K562 (cell line): ENCODE results near the gene S100A6. TPM values are rescaled to one million over a fixed set of nuclear protein-coding genes. Genes with fewer than 3 reads are reported as not detected.

Experiments used
- ATAC-seq: fragments of 200-7000 bp; cut with Tn5 transposase; 3 replicates; pipeline ENCODE4 v1.9.1; 2020; ENCODE audit warnings: moderate library complexity
- BruUV-seq: library from RNA; stranded (reverse); fragments of 400-500 nt; replicated peaks from 2 replicates; lab custom pipeline; 2021; lab: Mats Ljungman, UMichigan
- CTCF ChIA-PET: fragments of 300-600 bp; formaldehyde crosslinking; extraction: SDS; loops from one replicate; lab custom pipeline; 2021; ENCODE audit warnings: low intra/inter-chr PET ratio; lab: Yijun Ruan, JAX
- POLR2A ChIA-PET: fragments of 300-600, 350-650 bp; sonication (Branson Sonifier 250); formaldehyde crosslinking; extraction: SDS; loops from one replicate; lab custom pipeline; 2021; ENCODE audit warnings: antibody characterized with exemption, inconsistent platforms; lab: Yijun Ruan, JAX
- DNase-seq, 4 experiments: peaks; one replicate each; pipeline versions ENCODE4 v3.0.0 to v3.0.0-alpha.2; 2011 to 2018; ENCODE audit warnings: low spot score in 3 of 4, mixed read lengths in 3 of 4; ENCODE audit errors: extremely low read depth in 1 of 4
- FAIRE-seq: peaks from 2 replicates; lab custom pipeline; 2011; peaks lifted over from hg19 to GRCh38; lab: Jason Lieb, UNC
- H2AFZ ChIP-seq: 2 replicates; pipeline ENCODE4 v1.6.0; 2011; ENCODE audit warnings: low read depth, low read length, control low read depth, inconsistent platforms
- H3K27ac ChIP-seq: fragments of 200-600 bp; 3 replicates; pipeline ENCODE4 v1.8.0; 2011; ENCODE audit warnings: low read depth, mild to moderate bottlenecking, control low read depth, inconsistent platforms, low read length, moderate library complexity, mixed read lengths; ENCODE audit errors: extremely low read depth
- H3K27me3 ChIP-seq, 2 experiments: fragments of 300-600 bp in 1 of 2; 2 replicates in 1 of 2; 3 replicates in 1 of 2; pipeline versions ENCODE4 v1.6.0 to v1.8.0; 2011; ENCODE audit warnings: inconsistent platforms in 2 of 2, low read length in 2 of 2, mild to moderate bottlenecking in 1 of 2, mixed read lengths in 1 of 2, moderate library complexity in 1 of 2; ENCODE audit not compliant: control insufficient read depth in 2 of 2, insufficient read depth in 2 of 2
- H3K36me3 ChIP-seq: fragments of 300-600 bp; 3 replicates; pipeline ENCODE4 v1.8.0; 2011; ENCODE audit warnings: mild to moderate bottlenecking, low read length, inconsistent platforms; ENCODE audit not compliant: control insufficient read depth, insufficient read depth
- H3K4me1 ChIP-seq, 2 experiments: fragments of 200-600 bp in 1 of 2; replicated peaks in 1 of 2; 2 replicates in 1 of 2; 3 replicates in 1 of 2; pipeline versions ENCODE4 v1.5.1 to v1.8.0; 2011; ENCODE audit warnings: inconsistent platforms in 2 of 2, low read length in 2 of 2, mild to moderate bottlenecking in 1 of 2, mixed read lengths in 1 of 2, moderate library complexity in 1 of 2; ENCODE audit not compliant: control insufficient read depth in 2 of 2, insufficient read depth in 2 of 2
- H3K4me2 ChIP-seq: 2 replicates; pipeline ENCODE4 v1.6.1; 2011; ENCODE audit warnings: low read length, control low read depth, inconsistent platforms, mixed read lengths; ENCODE audit not compliant: insufficient read depth
- H3K4me3 ChIP-seq: fragments of 200-600 bp; sonication (generic), shearing (Covaris generic); 2 replicates; pipeline ENCODE4 v1.5.1; 2016; ENCODE audit warnings: control low read depth, inconsistent platforms
- H3K79me2 ChIP-seq: fragments of 200-600 bp; 3 replicates; pipeline ENCODE4 v1.8.0; 2011; ENCODE audit warnings: low read length, inconsistent platforms; ENCODE audit not compliant: control insufficient read depth, insufficient read depth
- H3K9ac ChIP-seq, 2 experiments: 2 replicates each; pipeline versions ENCODE4 v1.6.0 to v1.6.1; 2011; ENCODE audit warnings: low read depth in 2 of 2, low read length in 2 of 2, control low read depth in 1 of 2, inconsistent platforms in 1 of 2, mild to moderate bottlenecking in 1 of 2, mixed read lengths in 1 of 2; ENCODE audit not compliant: insufficient read depth in 1 of 2
- H3K9me1 ChIP-seq: one replicate; pipeline ENCODE4 v1.6.0; 2011; ENCODE audit warnings: inconsistent platforms, mild to moderate bottlenecking, low read length, moderate library complexity; ENCODE audit not compliant: control insufficient read depth, insufficient read depth
- H3K9me3 ChIP-seq: replicated peaks from 2 replicates; pipeline ENCODE4 v1.5.1; 2011; ENCODE audit warnings: low read depth, low read length, inconsistent platforms; ENCODE audit not compliant: control insufficient read depth, insufficient read depth
- H4K20me1 ChIP-seq: replicated peaks from 2 replicates; pipeline ENCODE4 v1.6.1; 2011; ENCODE audit warnings: low read length, inconsistent platforms, mixed read lengths; ENCODE audit not compliant: control insufficient read depth, insufficient read depth
- ARID4B ChIP-seq: sonication (generic); formaldehyde crosslinking; IDR thresholded peaks from 2 replicates; pipeline ENCODE4 v1.8.0; 2022; ENCODE audit warnings: mild to moderate bottlenecking, missing genetic modification reagents
- CEBPG ChIP-seq, 3 experiments: fragments of 200-800 bp in 1 of 3; sonication (Bioruptor generic) in 1 of 3; sonication (generic) in 1 of 3; formaldehyde crosslinking in 1 of 3; IDR thresholded peaks in 2 of 3; conservative IDR thresholded peaks in 1 of 3; 2 replicates each; pipeline versions ENCODE4 v1.6.1 to v1.8.0; 2016 to 2022; ENCODE audit warnings: missing compliant biosample characterization in 2 of 3, missing genetic modification characterization in 2 of 3, mild to moderate bottlenecking in 1 of 3, missing genetic modification reagents in 1 of 3
- EHMT2 ChIP-seq: fragments of 450-650 bp; IDR thresholded peaks from 2 replicates; pipeline ENCODE4 v1.6.1; 2018; ENCODE audit warnings: antibody characterized with exemption
- KAT8 ChIP-seq: fragments of 450-650 bp; IDR thresholded peaks from 2 replicates; pipeline ENCODE4 v1.6.1; 2016; ENCODE audit warnings: low read depth, mild to moderate bottlenecking
- KDM1A ChIP-seq, 2 experiments: fragments of 450-650 bp; IDR thresholded peaks; 2 replicates each; pipeline ENCODE4 v1.6.1; 2016; ENCODE audit warnings: mild to moderate bottlenecking in 2 of 2
- MAFF ChIP-seq: IDR thresholded peaks from 2 replicates; pipeline ENCODE4 v1.6.1; 2012; ENCODE audit warnings: low read length, improper control_type of control experiment
- WGBS: fragments of 100-300 bp; shearing (Covaris generic); methylation state at CpG from one replicate; pipeline ENCODE4 v1.1.6; 2016; ENCODE audit warnings: low coverage, mixed read lengths; ENCODE audit not compliant: insufficient coverage; ENCODE audit errors: missing lambda C conversion rate; 5-methylcytosine and 5-hydroxymethylcytosine counted together
- in situ Hi-C: fragments of 300-500 bp; cut with MboI; formaldehyde crosslinking; loops from 4 replicates; pipeline ENCODE4 v1.15.0; 2018; ENCODE audit warnings: inconsistent platforms, mixed read lengths
- intact Hi-C: fragments of 100-400 bp; cut with micrococcal nuclease; formaldehyde crosslinking; loops from 2 replicates; pipeline ENCODE4 v1.14.2; 2022
- polyA plus RNA-seq, 8 experiments: library from polyadenylated mRNA; depleted of rRNA in 4 of 8; stranded (reverse) in 5 of 8; unstranded in 3 of 8; fragments of >200 nt; fragmentation: Nextera tagmentation in 2 of 8; fragmentation: Illumina TruSeq in 1 of 8; extraction: Ambion mirVana in 2 of 8; extraction: Trizol in 1 of 8; gene quantifications; 2 replicates each; pipeline versions ENCODE4 v1.2.1 to v1.2.3, GENCODE V29; 2011 to 2014; ENCODE audit warnings: inconsistent platforms in 1 of 8, missing spikeins in 1 of 8
- total RNA-seq, 7 experiments: library from RNA; depleted of rRNA in 6 of 7; stranded (reverse); fragments of >200 nt in 6 of 7; fragmentation: Illumina TruSeq in 2 of 7; extraction: Trizol in 2 of 7; gene quantifications; 2 replicates each; pipeline versions ENCODE4 v1.2.1 to v1.2.3, GENCODE V29; 2011 to 2021; ENCODE audit warnings: low replicate concordance in 1 of 7

Gene S100A6
- total and polyA plus RNA-seq, 9 of the 15 experiments (the other 6 are each of a cell fraction or from before 2014, with no cell fraction given): 9.8 to 66.5 (median 23.2) TPM

- no peaks in the 10 kb centered on the region for H3K36me3 ChIP-seq
- in situ Hi-C loops: no loop called here
- H3K4me3 ChIP-seq: no peak overlapping the region
- CTCF ChIA-PET: interaction anchor here (1.2 to 3.8 kb wide), 3 partner anchors 28 to 141 kb away, joined by 4 to 48 read pairs (median 28); no protein-coding TSS in a partner anchor
- intact Hi-C loops: no loop called here
- H3K79me2 ChIP-seq: no peaks in the 10 kb centered on the region
- FAIRE-seq (no peak), DNase-seq (no peak), ATAC-seq (no peak)
- H3K4me1 ChIP-seq: no peaks in the 10 kb centered on the region
- 11% methylated on average over 6 of the region's 6 CpGs for WGBS
- no peak overlapping the region for H3K4me2 ChIP-seq
- H3K27me3 ChIP-seq: peaks cover 8 to 24% of the 10 kb centered on the region in 2 experiments; a peak in 4 of 5 replicates
- no peak for TF ChIP-seq KAT8
- H3K9ac ChIP-seq: no peak overlapping the region
- no TSS peak for BruUV-seq
- POLR2A ChIA-PET: interaction anchor here (1.0 kb wide), 1 partner anchor 11 kb away, joined by 3 read pairs; no protein-coding TSS in a partner anchor
- H3K9me1 ChIP-seq: no peaks in the 10 kb centered on the region
- H3K9me3 ChIP-seq: no peaks in the 10 kb centered on the region
- H3K27ac ChIP-seq: no peak overlapping the region
- peaks cover 7% of the 10 kb centered on the region; the same call in 1 of the 2 replicates for H4K20me1 ChIP-seq
- H2AFZ ChIP-seq: no peak overlapping the region
Measured at GRCh38 chr1:153493343-153493960, 42.3 kb downstream of the S100A6 start.

GRCh38 chr1:153490272-153491051, 45.3 kb downstream of the S100A6 start:
- DNase-seq: no peak
- Histone ChIP-seq H3K27me3 (peaks cover 8 to 31% of the 10 kb centered on the region in 2 experiments; a peak in 4 of 5 replicates), H2AFZ (no peak overlapping the region), H3K9me1 (no peaks in the 10 kb centered on the region), H3K9me3 (no peaks in the 10 kb centered on the region), H3K36me3 (no peaks in the 10 kb centered on the region), H3K79me2 (no peaks in the 10 kb centered on the region), H3K4me2 (no peak overlapping the region), H3K27ac (no peak overlapping the region), H3K9ac (no peak overlapping the region), H3K4me3 (no peak overlapping the region), H4K20me1 (peaks cover 7% of the 10 kb centered on the region; the same call in 1 of the 2 replicates), H3K4me1 (no peaks in the 10 kb centered on the region)
- ChIA-PET CTCF (interaction anchor here (3.2 kb wide), 1 partner anchor 137 kb away, joined by 14 read pairs; no protein-coding TSS in a partner anchor), POLR2A (interaction anchor here (0.8 kb wide), 1 partner anchor 175 kb away, joined by 3 read pairs; no protein-coding TSS in a partner anchor)
- 5% methylated on average over 11 of the region's 12 CpGs for WGBS
- intact Hi-C loops (no loop called here), in situ Hi-C loops (no loop called here)
- BruUV-seq: no TSS peak
- ATAC-seq: no peak
- TF ChIP-seq CEBPG (CRISPR knock-in tag; IDR thresholded peaks at IDR 0.05) (no peak), CEBPG (tag; conservative IDR thresholded peaks at IDR 0.05 in 1 of 2, IDR thresholded peaks at IDR 0.05 in 1 of 2) (peak; percentile 14 to 31; a peak in 1 of 4 replicates), MAFF (no peak), KDM1A (IDR thresholded peaks at IDR 0.05) (peak; percentile 50 to 79; a peak in 2 of 4 replicates), ARID4B (CRISPR knock-in tag) (no peak), EHMT2 (no peak)
- no peak for FAIRE-seq
